Globus pallidus (tissue), 1 donor: Measurements from ENCODE around the gene TANK.
"Not testable (repeated sequence)": the region's sequence is repeated elsewhere in the genome, so short reads cannot be mapped to it uniquely, and the experiment has no call there.

ENCODE experiments used
- DNase-seq: peaks from one replicate; pipeline ENCODE4 v3.0.0-alpha.2; 2015; ENCODE audit warnings: low spot score

TANK gene

GRCh38 chr2:161232571-161232970, 72.3 kb downstream of the TANK start:
- DNase-seq: no peak

GRCh38 chr2:161233858-161234431, 73.7 kb downstream of the TANK start:
- no peak for DNase-seq

GRCh38 chr2:161234627-161235026, 74.4 kb downstream of the TANK start:
- no peak for DNase-seq

- DNase-seq: peak; percentile 82
Observed at GRCh38 chr2:161237392-161238264, 77.4 kb downstream of the TANK start.

- no peak for DNase-seq
Observed at GRCh38 chr2:161238265-161238559, 78.0 kb downstream of the TANK start.

GRCh38 chr2:161238560-161239325, 78.5 kb downstream of the TANK start:
- peak; percentile 90 for DNase-seq

- DNase-seq: no peak
Observed at GRCh38 chr2:161239326-161240109, 79.3 kb downstream of the TANK start.

GRCh38 chr2:161241894-161242293, 81.7 kb downstream of the TANK start:
- DNase-seq: no peak

GRCh38 chr2:161243312-161243711, 83.1 kb downstream of the TANK start:
- DNase-seq: no peak

GRCh38 chr2:161243905-161244304, 83.7 kb downstream of the TANK start:
- DNase-seq: no peak

- not testable (repeated sequence) for DNase-seq
Observed at GRCh38 chr2:161244387-161245260, 84.4 kb downstream of the TANK start.

- DNase-seq: no peak
Observed at GRCh38 chr2:161245261-161245553, 85.0 kb downstream of the TANK start.

GRCh38 chr2:161245671-161246070, 85.4 kb downstream of the TANK start:
- DNase-seq: no peak

GRCh38 chr2:161246281-161246680, 86.1 kb downstream of the TANK start:
- DNase-seq: no peak

- DNase-seq: no peak
Observed at GRCh38 chr2:161250864-161251436, 90.7 kb downstream of the TANK start.

- DNase-seq: no peak
Observed at GRCh38 chr2:161257123-161257952, 97.1 kb downstream of the TANK start.

GRCh38 chr2:161265874-161266273, 105.6 kb downstream of the TANK start:
- DNase-seq: no peak

- DNase-seq: no peak
Observed at GRCh38 chr2:161269111-161269510, 108.9 kb downstream of the TANK start.

GRCh38 chr2:161273038-161273760, 113.0 kb downstream of the TANK start:
- DNase-seq: peak; percentile 59
